Nephron progenitor cell (in vitro differentiated cells): ENCODE results near the gene RIPOR3.

ENCODE experiments used
- DNase-seq: peaks from one replicate; pipeline ENCODE4 v3.0.0; 2021
- H3K27ac Mint-ChIP-seq: 2 replicates; pipeline ENCODE4 v1.8.0; 2021; ENCODE audit warnings: mild to moderate bottlenecking, moderate library complexity, mixed read lengths
- H3K27me3 Mint-ChIP-seq: 2 replicates; pipeline ENCODE4 v1.8.0; 2021; ENCODE audit warnings: mild to moderate bottlenecking, low read depth, mixed read lengths; ENCODE audit not compliant: poor library complexity
- H3K36me3 Mint-ChIP-seq: 2 replicates; pipeline ENCODE4 v1.8.0; 2021; ENCODE audit warnings: low read depth, mixed read lengths
- H3K4me1 Mint-ChIP-seq: 2 replicates; pipeline ENCODE4 v1.8.0; 2021; ENCODE audit warnings: mixed read lengths
- H3K4me3 Mint-ChIP-seq: 2 replicates; pipeline ENCODE4 v1.8.0; 2021; ENCODE audit warnings: mild to moderate bottlenecking, moderate library complexity, mixed read lengths
- H3K9me3 Mint-ChIP-seq: 2 replicates; pipeline ENCODE4 v1.8.0; 2021; ENCODE audit warnings: mild to moderate bottlenecking, moderate library complexity, mixed read lengths
- CTCF ChIP-seq: fragments of 200-600 bp; sonication (generic); IDR thresholded peaks from 2 replicates; pipeline ENCODE4 v1.5.0; 2021; ENCODE audit warnings: antibody characterized with exemption

RIPOR3 gene

GRCh38 chr20:50690650-50691572, at the start of gene RIPOR3:
Gene RIPOR3, minus strand, starts transcription at chr20:50691542. Its CDS starts 414 bp downstream, at chr20:50691128.
- H3K4me1 Mint-ChIP-seq, result peaks cover 52% of the 10 kb centered on the region
- H3K27me3 Mint-ChIP-seq, result peaks cover 38% of the 10 kb centered on the region
- peak within 1 kb of the TSS; percentile 76 for H3K4me3 Mint-ChIP-seq
- H3K36me3 Mint-ChIP-seq, result no peaks in the 10 kb centered on the region
- TF ChIP-seq CTCF, result no peak
- H3K27ac Mint-ChIP-seq, result no peak within 1 kb of the TSS
- peak; percentile 35 for DNase-seq
- no peaks in the 10 kb centered on the region for H3K9me3 Mint-ChIP-seq

DNA sequence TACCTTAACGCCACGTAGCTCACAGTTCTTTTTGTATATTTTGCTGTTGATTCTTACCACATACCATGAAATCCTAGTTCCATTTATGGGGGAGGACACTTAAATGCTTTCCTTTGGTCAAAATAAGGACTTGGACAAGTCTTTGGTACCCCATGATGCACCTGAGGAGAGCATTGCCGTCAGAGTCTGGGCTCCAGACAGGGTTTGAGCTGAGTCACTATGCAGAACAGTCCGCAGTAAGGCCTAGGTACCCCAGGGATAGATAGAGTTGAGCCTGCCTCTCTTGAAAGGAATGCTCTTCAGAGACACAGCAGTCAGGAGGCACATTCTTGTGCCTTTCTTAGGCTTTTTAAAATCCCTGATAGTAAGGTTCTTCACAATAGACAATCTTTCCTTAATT, 46.0 kb upstream of the RIPOR3 start:
- Mint-ChIP-seq H3K4me3 (no peak overlapping the region), H3K9me3 (no peaks in the 10 kb centered on the region), H3K4me1 (peaks cover 89% of the 10 kb centered on the region), H3K27ac (peak overlapping the region; percentile 86), H3K27me3 (no peaks in the 10 kb centered on the region), H3K36me3 (peaks cover 44% of the 10 kb centered on the region)
- no peak for DNase-seq
- no peak for TF ChIP-seq CTCF

DNA sequence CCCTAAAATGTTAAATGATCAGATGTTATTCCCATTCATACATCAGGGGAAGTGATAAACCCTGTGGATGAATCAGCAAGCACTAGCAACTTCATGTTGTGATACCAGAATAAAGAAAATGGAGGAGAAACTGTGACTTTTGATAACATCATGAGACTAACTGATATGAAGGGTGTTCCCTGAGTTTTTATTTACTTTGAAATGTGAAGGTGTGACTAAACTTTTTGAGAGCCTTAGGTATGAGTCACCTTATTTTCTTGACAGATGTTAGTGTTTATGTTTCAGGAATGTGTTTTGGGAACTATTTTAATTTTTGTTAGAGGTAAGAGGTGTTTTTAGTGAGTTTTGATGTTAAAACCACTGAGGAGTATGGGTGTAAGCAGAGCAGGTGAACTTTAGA, 44.5 kb upstream of the RIPOR3 start:
- H3K27me3 Mint-ChIP-seq, result no peaks in the 10 kb centered on the region
- TF ChIP-seq CTCF, result no peak
- H3K4me1 Mint-ChIP-seq, result peaks cover 76% of the 10 kb centered on the region
- H3K4me3 Mint-ChIP-seq, result no peak overlapping the region
- no peaks in the 10 kb centered on the region for H3K9me3 Mint-ChIP-seq
- peaks cover 36% of the 10 kb centered on the region for H3K36me3 Mint-ChIP-seq
- DNase-seq, result no peak
- peak overlapping the region; percentile 75 for H3K27ac Mint-ChIP-seq

GRCh38 chr20:50734730-50735679, 43.7 kb upstream of the RIPOR3 start:
- Mint-ChIP-seq H3K4me3 (no peak overlapping the region), H3K27ac (no peak overlapping the region), H3K9me3 (no peaks in the 10 kb centered on the region), H3K27me3 (peaks cover under 1% of the 10 kb centered on the region), H3K36me3 (peaks cover 33% of the 10 kb centered on the region), H3K4me1 (peaks cover 75% of the 10 kb centered on the region)
- TF ChIP-seq CTCF, result no peak
- no peak for DNase-seq

DNA sequence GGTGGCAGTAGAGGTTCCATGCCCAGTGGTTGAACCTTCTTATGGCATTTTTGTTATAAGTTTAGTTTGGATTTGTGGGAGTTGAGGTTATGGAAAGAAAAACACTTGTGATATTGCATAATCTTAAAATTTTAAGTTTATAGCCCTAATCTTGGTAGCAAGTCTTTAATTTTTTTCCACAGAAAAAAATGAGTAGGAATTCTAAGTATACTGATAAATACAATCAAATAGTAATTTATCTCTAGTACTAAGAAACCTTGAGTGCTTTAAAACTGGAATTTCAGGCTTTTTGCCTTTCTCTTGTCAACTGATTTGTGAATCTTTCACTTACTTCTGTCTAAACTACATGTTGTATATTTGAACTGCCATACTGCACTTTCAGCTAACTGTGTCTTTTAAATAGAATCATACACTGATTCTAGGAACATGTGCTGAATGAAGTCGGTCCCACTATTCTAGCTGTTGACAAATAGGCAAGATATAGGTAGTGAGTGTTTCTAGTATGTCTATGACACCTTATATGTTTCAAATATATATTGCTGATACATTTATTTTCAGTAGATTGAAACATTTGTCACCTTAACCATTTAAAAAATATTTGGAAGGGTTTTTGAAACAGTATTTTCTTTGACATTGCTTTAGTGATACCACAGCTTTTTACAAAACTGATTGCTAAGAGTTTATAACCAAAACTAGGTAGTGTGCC, 42.5 kb upstream of the RIPOR3 start:
- H3K36me3 Mint-ChIP-seq, result peaks cover 26% of the 10 kb centered on the region
- no peak for TF ChIP-seq CTCF
- H3K27me3 Mint-ChIP-seq, result peaks cover 4% of the 10 kb centered on the region
- no peaks in the 10 kb centered on the region for H3K9me3 Mint-ChIP-seq
- H3K4me1 Mint-ChIP-seq, result peaks cover 75% of the 10 kb centered on the region
- peak overlapping the region; percentile 90 for H3K4me3 Mint-ChIP-seq
- peak overlapping the region; percentile 59 for H3K27ac Mint-ChIP-seq
- no peak for DNase-seq
